PC-9 (cell line): ENCODE results near the gene STK26. TPM values are rescaled to one million over a fixed set of nuclear protein-coding genes. Genes with fewer than 3 reads are reported as not detected.
"Not testable (repeated sequence)": the region's sequence is repeated elsewhere in the genome, so short reads cannot be mapped to it uniquely, and the experiment has no call there.

Experiments
- BruUV-seq: library from RNA; stranded (reverse); fragments of 400-500 nt; replicated peaks from 2 replicates; lab custom pipeline; 2021; lab: Mats Ljungman, UMichigan
- CTCF ChIA-PET: fragments of 300-600 bp; sonication (Branson Sonifier 250); formaldehyde crosslinking; loops from one replicate; lab custom pipeline; 2022; ENCODE audit warnings: antibody characterized with exemption; lab: Charles Lee
- POLR2A ChIA-PET: fragments of 300-600 bp; sonication (Branson Sonifier 250); formaldehyde crosslinking; loops from one replicate; lab custom pipeline; 2022; ENCODE audit warnings: antibody characterized with exemption; ENCODE audit not compliant: unreplicated experiment; lab: Charles Lee
- DNase-seq, 2 experiments: peaks; one replicate each; pipeline versions ENCODE4 v3.0.0 to v3.0.0-alpha.2; 2015 to 2022; ENCODE audit warnings: mixed read lengths in 1 of 2
- H2AFZ ChIP-seq: fragments of 200-600 bp; sonication (generic); 2 replicates; pipeline ENCODE4 v1.8.1; 2017; ENCODE audit warnings: antibody characterized with exemption
- H3F3A ChIP-seq: fragments of 200-600 bp; sonication (generic); 2 replicates; pipeline ENCODE4 v1.8.1; 2017; ENCODE audit warnings: antibody characterized with exemption, mild to moderate bottlenecking, low read depth; ENCODE audit not compliant: insufficient read depth
- H3K27ac ChIP-seq: fragments of 200-600 bp; sonication (generic); 2 replicates; pipeline ENCODE4 v1.6.1; 2016; ENCODE audit warnings: mixed run types
- H3K27me3 ChIP-seq: fragments of 200-600 bp; sonication (generic); 2 replicates; pipeline ENCODE4 v1.6.1; 2016; ENCODE audit warnings: low read depth, mixed run types; ENCODE audit not compliant: insufficient read depth
- H3K36me3 ChIP-seq: fragments of 200-600 bp; sonication (generic); 2 replicates; pipeline ENCODE4 v1.6.1; 2016; ENCODE audit warnings: low read depth, mixed run types
- H3K4me1 ChIP-seq: fragments of 200-600 bp; sonication (generic); replicated peaks from 2 replicates; pipeline ENCODE4 v1.6.1; 2016; ENCODE audit warnings: mixed run types; ENCODE audit not compliant: insufficient read depth
- H3K4me2 ChIP-seq: fragments of 200-600 bp; sonication (generic); 2 replicates; pipeline ENCODE4 v1.6.1; 2017; ENCODE audit warnings: mixed run types
- H3K4me3 ChIP-seq: fragments of 200-600 bp; sonication (generic); 2 replicates; pipeline ENCODE4 v1.6.1; 2016; ENCODE audit warnings: mixed run types
- H3K79me2 ChIP-seq: fragments of 200-600 bp; sonication (generic); 2 replicates; pipeline ENCODE4 v1.6.1; 2017; ENCODE audit warnings: low read depth, mixed run types
- H3K9me2 ChIP-seq: fragments of 200-600 bp; sonication (generic); 2 replicates; pipeline ENCODE4 v1.8.1; 2017; ENCODE audit warnings: mild to moderate bottlenecking; ENCODE audit not compliant: insufficient read depth
- H3K9me3 ChIP-seq: fragments of 200-600 bp; sonication (generic); 2 replicates; pipeline ENCODE4 v1.8.1; 2016; ENCODE audit warnings: low read depth; ENCODE audit not compliant: insufficient read depth
- H4K20me1 ChIP-seq: fragments of 200-600 bp; sonication (generic); 2 replicates; pipeline ENCODE4 v1.8.1; 2017; ENCODE audit not compliant: insufficient read depth
- CTCF ChIP-seq: fragments of 200-600 bp; sonication (generic); conservative IDR thresholded peaks from 2 replicates; pipeline ENCODE4 v1.6.1; 2017; ENCODE audit warnings: mixed run types, antibody characterized with exemption, mild to moderate bottlenecking, moderate library complexity
- EZH2 ChIP-seq: fragments of 200-600 bp; sonication (generic); IDR thresholded peaks from 2 replicates; pipeline ENCODE4 v1.8.0; 2017; ENCODE audit warnings: antibody characterized with exemption, low read depth
- intact Hi-C: fragments of 100-400 bp; cut with micrococcal nuclease; formaldehyde crosslinking; loops from one replicate; pipeline ENCODE4 v1.10.0; 2022; ENCODE audit not compliant: unreplicated experiment
- total RNA-seq: library from RNA; stranded (reverse); gene quantifications from 2 replicates; pipeline ENCODE4 v1.2.3, GENCODE V29; 2021

STK26 gene
- total RNA-seq, 1 experiment from 2014 or later: 48.4 TPM

DNA sequence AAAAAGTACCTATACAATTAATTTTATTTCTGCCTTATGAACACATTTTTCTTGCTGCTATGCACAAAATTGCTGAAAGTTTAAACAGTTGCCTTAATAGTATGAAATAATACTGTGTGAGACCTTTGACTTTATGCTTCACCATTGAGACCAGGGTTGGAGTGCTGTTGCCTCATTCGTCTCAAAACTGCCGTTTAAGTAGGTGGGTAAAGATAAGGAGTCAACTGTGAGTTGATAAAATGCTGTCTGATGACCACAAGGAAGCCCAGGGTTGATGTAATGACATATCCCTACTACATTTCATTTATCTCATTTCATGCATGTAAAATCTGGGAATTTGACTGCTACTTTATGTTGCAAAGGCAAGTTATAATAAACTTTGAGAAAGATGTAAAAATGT lies 23.4 kb downstream of the STK26 start:
- POLR2A ChIA-PET: no interaction called here
- no peaks in the 10 kb centered on the region for H3F3A ChIP-seq
- H3K36me3 ChIP-seq: no peaks in the 10 kb centered on the region
- no peak overlapping the region for H3K4me2 ChIP-seq
- H2AFZ ChIP-seq: no peak overlapping the region
- CTCF ChIA-PET: no interaction called here
- TF ChIP-seq CTCF: no peak
- no peak for TF ChIP-seq EZH2
- intact Hi-C loops: no loop called here
- no peaks in the 10 kb centered on the region for H3K4me1 ChIP-seq
- no TSS peak for BruUV-seq
- H3K9me3 ChIP-seq: no peaks in the 10 kb centered on the region
- no peaks in the 10 kb centered on the region for H3K27me3 ChIP-seq
- peaks cover 3% of the 10 kb centered on the region; the same call in 1 of the 2 replicates for H4K20me1 ChIP-seq
- H3K4me3 ChIP-seq: no peak overlapping the region
- H3K27ac ChIP-seq: no peak overlapping the region
- H3K9me2 ChIP-seq: no peaks in the 10 kb centered on the region
- no peak for DNase-seq
- peaks cover 41% of the 10 kb centered on the region for H3K79me2 ChIP-seq

- BruUV-seq, H2AFZ ChIP-seq, intact Hi-C loops, H3K9me2 ChIP-seq, H3K4me1 ChIP-seq, H3F3A ChIP-seq, H3K36me3 ChIP-seq, H3K9me3 ChIP-seq, POLR2A ChIA-PET, H3K27ac ChIP-seq, H3K4me2 ChIP-seq, DNase-seq, H4K20me1 ChIP-seq, H3K4me3 ChIP-seq, H3K27me3 ChIP-seq: not testable (repeated sequence)
- peaks cover 31% of the 10 kb centered on the region for H3K79me2 ChIP-seq
- CTCF ChIA-PET: interaction anchor here (0.5 kb wide), 1 partner anchor 1507 kb away, joined by 6 read pairs; no protein-coding TSS in a partner anchor
Observed at GRCh38 chrX:132051778-132052177, 28.7 kb downstream of the STK26 start.

- H3K9me2 ChIP-seq: no peaks in the 10 kb centered on the region
- 0 out of 2 replicates have a peak, but pooled peaks cover 3% of the 10 kb centered on the region for H3F3A ChIP-seq
- CTCF ChIA-PET: no interaction called here
- POLR2A ChIA-PET: no interaction called here
- intact Hi-C loops: no loop called here
- peaks cover 2% of the 10 kb centered on the region; the same call in 1 of the 2 replicates for H3K79me2 ChIP-seq
- H3K9me3 ChIP-seq: no peaks in the 10 kb centered on the region
- no TSS peak for BruUV-seq
- no peak overlapping the region for H3K4me2 ChIP-seq
- no peak overlapping the region for H3K4me3 ChIP-seq
- no peak overlapping the region for H3K27ac ChIP-seq
- TF ChIP-seq CTCF: no peak
- TF ChIP-seq EZH2: no peak
- no peaks in the 10 kb centered on the region for H3K27me3 ChIP-seq
- no peaks in the 10 kb centered on the region for H3K4me1 ChIP-seq
- 0 out of 2 replicates have a peak, but pooled peaks cover 4% of the 10 kb centered on the region for H3K36me3 ChIP-seq
- no peaks in the 10 kb centered on the region for H4K20me1 ChIP-seq
- no peak overlapping the region for H2AFZ ChIP-seq
- DNase-seq: no peak
Observed at GRCh38 chrX:132058050-132058449, 34.9 kb downstream of the STK26 start.

DNA sequence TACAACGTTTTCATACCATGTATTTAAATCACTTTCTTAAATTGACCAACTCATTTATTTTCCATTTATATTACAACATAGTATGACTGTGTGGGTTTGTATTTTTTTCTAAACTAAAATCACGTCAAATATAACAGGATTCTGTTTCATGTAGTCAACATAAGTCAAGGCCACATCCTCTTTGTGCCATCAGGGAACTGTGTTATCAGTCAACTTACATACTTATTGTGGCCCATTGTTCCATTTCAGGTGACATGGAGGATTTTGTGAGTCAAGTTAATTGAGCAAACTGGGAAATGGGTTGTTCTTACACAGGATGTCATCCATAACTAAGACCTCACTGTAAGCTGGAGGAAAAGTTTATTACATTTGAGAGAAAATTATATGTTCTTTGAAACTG lies 35.9 kb downstream of the STK26 start:
- Histone ChIP-seq H2AFZ (no peak overlapping the region), H3K4me2 (no peak overlapping the region), H3K4me3 (no peak overlapping the region), H3K27ac (no peak overlapping the region), H3K79me2 (no peaks in the 10 kb centered on the region; the same call in 1 of the 2 replicates), H3F3A (0 out of 2 replicates have a peak, but pooled peaks cover 3% of the 10 kb centered on the region), H3K27me3 (no peaks in the 10 kb centered on the region), H3K36me3 (0 out of 2 replicates have a peak, but pooled peaks cover 4% of the 10 kb centered on the region), H3K9me3 (no peaks in the 10 kb centered on the region), H3K9me2 (no peaks in the 10 kb centered on the region), H4K20me1 (no peaks in the 10 kb centered on the region), H3K4me1 (no peaks in the 10 kb centered on the region)
- CTCF ChIA-PET: no interaction called here
- TF ChIP-seq EZH2 (no peak), CTCF (no peak)
- POLR2A ChIA-PET: no interaction called here
- BruUV-seq: no TSS peak
- intact Hi-C loops: no loop called here
- no peak for DNase-seq
